Measurements from ENCODE around the gene VWF. TPM values are rescaled to one million over a fixed set of nuclear protein-coding genes. Genes with fewer than 3 reads are reported as not detected.

VWF gene
- total RNA-seq, 1 experiment from 2014 or later, result 0.34 TPM

DNA sequence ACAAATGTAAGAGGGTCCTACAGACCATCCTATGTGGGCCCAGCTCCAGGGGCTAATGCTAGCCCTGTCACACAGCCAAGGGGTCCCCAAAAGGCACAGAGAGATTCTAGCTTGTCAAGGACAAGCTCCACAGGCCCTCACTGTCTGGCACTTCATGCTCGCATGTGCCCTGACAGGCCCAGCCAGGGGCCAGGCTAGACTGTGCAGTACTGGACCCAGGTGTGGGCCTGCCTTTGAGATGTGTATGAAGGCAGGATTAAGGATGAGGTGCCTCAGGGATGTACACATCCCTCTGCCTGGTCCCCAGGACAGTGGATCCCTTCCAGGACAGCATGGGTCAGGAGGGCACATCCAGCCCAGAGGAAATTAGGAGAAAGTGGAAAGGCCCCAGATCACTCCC, 57.8 kb downstream of the VWF start:
- in situ Hi-C loops (cut with HindIII; ENCODE audit: low sequenced_read_pairs), result no loop called here
- no peak for DNase-seq (ENCODE audit: low spot score)

- in situ Hi-C loops (cut with HindIII; ENCODE audit: low sequenced_read_pairs), result no loop called here
- DNase-seq (ENCODE audit: low spot score), result no peak
Measured at GRCh38 chr12:6065863-6066199, 58.6 kb downstream of the VWF start.

DNA sequence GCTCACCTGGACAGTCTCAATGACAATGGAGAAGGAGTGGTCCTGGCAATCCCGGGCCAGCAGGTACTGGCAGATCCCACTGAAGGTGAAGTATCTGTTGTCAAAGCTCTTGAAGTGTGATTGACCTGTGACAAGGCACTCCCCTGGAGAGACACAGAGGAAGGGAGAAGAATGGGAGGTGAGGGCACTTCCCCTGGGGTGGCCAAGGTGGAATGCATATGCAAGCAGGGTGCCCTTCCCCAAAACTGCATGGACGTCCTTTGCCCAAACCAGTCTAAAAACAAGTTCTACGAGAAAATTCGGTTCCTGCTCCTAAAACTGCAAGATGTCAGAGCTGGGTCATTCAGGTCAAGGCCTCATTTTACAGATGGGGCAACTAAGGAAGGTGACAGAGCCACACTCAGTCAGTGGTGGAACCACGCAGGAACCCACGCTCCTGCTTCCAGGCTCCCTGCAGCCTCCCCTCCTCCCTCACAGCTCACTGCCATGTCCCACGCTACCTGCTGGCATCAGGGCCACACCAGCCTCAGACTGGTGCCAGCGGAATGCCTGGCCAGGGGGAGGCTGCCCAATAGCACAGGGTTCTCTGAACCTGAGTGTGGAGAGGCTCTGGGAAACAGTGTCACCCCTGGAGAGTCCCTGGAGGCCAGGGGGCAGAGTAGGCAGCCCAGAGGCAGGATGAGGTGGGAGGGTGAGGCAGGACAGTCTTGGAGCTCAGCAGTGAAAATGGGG, 59.2 kb downstream of the VWF start:
- in situ Hi-C loops (cut with HindIII; ENCODE audit: low sequenced_read_pairs), result no loop called here

DNA sequence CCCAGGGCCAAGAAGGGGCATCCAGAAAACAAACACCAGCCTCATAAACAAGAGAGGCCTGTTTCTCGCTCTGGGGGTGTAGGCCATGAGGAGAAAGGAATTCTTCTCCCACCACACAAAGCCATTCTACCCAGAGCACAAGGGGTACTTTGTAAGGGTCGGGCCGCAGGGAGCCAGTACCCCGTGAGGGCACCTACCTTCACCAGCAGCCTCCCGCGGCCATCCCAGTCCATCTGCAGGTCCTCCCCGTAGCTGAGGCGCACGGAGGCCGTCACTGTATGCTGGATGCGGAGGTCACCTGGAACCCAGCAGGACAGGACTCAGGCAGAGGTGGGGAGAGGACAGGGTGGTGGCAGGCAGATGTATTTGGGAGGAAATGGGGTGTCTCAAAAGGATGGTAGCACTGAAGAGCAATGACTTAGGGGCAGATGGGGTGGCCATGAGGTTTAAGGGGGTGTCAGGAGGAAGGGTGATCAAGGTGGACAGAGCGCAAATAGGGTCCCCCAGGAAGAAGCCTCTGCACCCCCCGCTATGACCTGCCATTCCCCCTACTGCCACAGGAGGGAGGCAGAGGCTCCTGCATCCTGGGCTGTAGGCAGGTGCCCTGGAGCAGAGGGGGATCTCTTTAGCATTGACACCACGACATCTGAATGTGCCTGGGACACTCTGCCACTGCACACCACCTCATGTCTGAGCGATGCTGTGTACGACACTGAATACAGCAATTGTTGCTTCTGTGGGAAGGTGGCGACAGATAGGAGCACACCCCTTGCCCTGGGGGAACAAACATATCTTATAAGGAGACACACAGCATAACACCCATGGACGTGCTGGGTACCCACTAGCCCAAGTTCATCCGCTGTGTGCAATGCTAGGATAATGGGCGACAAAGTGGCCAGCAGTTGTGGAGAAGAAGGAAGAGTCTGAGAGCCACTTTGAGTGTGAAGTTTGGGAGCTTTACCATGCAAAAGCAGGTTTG, 61.4 kb downstream of the VWF start:
- peak; percentile 8 for DNase-seq (ENCODE audit: low spot score)
- in situ Hi-C loops (cut with HindIII; ENCODE audit: low sequenced_read_pairs), result no loop called here

More for the DNA sequence above, 59.2 kb downstream of the VWF start:
- DNase-seq (ENCODE audit: low spot score), result no peak

DNA sequence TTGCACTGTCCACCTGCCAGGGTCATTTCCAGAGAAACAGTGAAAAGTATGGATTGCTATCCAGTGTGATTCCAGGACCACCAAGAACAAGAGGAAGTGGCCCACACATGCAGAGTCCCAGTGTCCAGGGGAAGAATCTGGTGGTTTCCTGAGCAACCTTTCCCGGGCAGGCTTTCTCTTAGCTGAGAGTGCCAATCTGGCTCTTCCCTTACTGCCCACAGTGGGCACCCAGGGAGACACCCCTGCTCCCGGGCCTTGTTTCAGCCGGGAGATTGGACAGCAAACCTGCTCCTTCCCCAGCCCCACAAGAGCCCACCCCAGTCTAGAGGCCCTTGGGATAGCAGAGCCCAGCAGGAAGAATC, 62.1 kb downstream of the VWF start:
- no peak for DNase-seq (ENCODE audit: low spot score)
- in situ Hi-C loops (cut with HindIII; ENCODE audit: low sequenced_read_pairs), result no loop called here

GRCh38 chr12:6061660-6062059, 62.8 kb downstream of the VWF start:
- no peak for DNase-seq (ENCODE audit: low spot score)
- in situ Hi-C loops (cut with HindIII; ENCODE audit: low sequenced_read_pairs), result no loop called here

GRCh38 chr12:6059860-6060565, 64.5 kb downstream of the VWF start:
- in situ Hi-C loops (cut with HindIII; ENCODE audit: low sequenced_read_pairs), result no loop called here
- no peak for DNase-seq (ENCODE audit: low spot score)

GRCh38 chr12:6059221-6059620, 65.2 kb downstream of the VWF start:
- DNase-seq (ENCODE audit: low spot score), result no peak
- in situ Hi-C loops (cut with HindIII; ENCODE audit: low sequenced_read_pairs), result no loop called here

DNA sequence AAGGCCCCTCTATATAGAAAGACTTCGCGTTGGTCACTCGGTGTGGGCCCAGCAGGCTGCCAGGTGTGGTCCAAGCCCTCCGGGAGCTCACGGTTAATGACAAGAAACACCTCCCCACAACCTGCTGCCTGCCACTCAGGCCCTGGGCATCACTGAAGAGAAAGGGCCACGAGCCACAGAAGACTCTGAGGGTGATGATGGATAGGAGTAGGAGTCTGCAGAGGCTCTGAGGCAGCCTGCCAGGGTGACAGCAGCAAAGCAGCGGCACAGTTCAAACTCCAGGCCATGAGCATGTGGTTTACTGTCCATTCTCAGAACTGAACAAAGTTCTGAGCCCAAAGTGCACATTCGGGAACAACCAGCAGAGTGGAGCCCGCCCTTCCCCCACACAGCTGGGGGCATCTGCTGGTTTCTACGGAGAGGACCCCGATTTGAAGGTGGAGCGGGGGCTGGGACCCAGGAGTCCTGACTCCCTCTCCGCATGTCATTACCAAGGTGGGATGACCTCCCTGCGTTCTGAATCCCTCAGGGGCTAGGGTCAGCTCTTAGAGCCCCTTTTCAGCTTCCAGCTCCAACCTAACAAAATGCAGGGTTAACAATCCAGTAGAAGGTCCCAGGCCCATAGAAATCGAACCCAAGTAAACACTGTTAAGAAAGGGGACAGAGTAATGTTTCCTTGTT, 65.8 kb downstream of the VWF start:
- in situ Hi-C loops (cut with HindIII; ENCODE audit: low sequenced_read_pairs), result no loop called here
- no peak for DNase-seq (ENCODE audit: low spot score)

- DNase-seq (ENCODE audit: low spot score), result no peak
Measured at GRCh38 chr12:6057700-6058099, 66.8 kb downstream of the VWF start.

DNA sequence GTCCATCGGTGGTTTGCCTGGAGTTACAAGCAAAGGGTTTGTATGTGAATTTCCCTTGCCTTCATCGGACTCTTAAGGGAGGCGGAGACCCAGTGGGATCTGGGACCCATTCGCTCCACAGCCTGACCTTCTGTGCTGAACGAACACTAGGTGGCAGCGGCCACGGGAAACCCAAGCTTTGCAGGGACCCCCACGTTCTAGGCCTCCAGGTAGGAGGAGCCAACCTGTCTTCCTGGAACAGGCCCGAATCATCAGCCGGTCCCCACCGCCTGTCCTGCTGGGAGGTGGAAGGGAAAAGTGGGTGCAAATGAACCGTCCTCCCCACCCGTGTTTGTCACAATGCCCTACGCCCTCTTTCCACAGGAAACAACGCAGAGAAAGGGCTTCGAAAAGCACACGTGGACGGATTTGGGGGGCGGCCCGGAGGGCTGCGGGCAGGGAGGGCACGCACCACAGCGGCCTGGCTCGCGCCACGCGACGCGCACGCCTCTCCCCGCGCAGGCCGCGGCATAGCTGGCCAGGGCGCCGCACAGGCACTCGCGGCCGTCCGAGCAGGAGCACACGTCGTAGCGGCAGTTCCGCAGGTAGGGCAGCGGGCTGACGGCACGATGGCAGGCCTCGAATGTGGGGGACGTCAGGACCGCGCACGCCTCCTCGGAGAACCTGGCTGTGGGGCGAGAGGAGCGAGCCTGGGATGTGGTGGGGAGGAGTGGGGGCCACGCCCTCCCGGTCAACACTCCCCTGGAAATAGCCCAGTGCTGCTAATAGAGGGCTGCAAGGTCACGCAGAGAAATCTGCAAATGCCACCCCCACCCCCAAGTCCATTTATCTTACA, 67.8 kb downstream of the VWF start:
- in situ Hi-C loops (cut with HindIII; ENCODE audit: low sequenced_read_pairs), result no loop called here
- peak; percentile 8 for DNase-seq (ENCODE audit: low spot score)

More at GRCh38 chr12:6057700-6058099, 66.8 kb downstream of the VWF start:
- in situ Hi-C loops (cut with HindIII; ENCODE audit: low sequenced_read_pairs), result no loop called here

GRCh38 chr12:6053541-6053940, 70.9 kb downstream of the VWF start:
- in situ Hi-C loops (cut with HindIII; ENCODE audit: low sequenced_read_pairs), result no loop called here
- DNase-seq (ENCODE audit: low spot score), result no peak

DNA sequence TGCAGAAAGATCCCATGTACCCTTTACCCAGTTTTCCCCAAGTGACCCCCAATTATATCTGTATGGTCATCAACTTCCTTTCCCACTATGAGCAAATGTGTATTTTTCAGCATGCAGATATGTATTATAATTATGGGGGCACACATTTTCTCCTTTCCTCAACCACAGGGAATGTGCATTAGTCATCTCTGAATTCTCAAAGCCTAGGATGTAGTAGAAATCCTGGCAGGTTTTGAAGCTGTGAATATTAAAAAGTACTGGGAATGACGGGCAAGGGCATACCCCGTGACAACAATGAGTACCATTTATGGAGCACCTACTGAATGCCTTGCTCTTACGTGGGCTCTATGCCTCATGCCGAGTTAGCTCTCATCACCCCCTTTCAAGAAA, 71.5 kb downstream of the VWF start:
- in situ Hi-C loops (cut with HindIII; ENCODE audit: low sequenced_read_pairs), result no loop called here

DNA sequence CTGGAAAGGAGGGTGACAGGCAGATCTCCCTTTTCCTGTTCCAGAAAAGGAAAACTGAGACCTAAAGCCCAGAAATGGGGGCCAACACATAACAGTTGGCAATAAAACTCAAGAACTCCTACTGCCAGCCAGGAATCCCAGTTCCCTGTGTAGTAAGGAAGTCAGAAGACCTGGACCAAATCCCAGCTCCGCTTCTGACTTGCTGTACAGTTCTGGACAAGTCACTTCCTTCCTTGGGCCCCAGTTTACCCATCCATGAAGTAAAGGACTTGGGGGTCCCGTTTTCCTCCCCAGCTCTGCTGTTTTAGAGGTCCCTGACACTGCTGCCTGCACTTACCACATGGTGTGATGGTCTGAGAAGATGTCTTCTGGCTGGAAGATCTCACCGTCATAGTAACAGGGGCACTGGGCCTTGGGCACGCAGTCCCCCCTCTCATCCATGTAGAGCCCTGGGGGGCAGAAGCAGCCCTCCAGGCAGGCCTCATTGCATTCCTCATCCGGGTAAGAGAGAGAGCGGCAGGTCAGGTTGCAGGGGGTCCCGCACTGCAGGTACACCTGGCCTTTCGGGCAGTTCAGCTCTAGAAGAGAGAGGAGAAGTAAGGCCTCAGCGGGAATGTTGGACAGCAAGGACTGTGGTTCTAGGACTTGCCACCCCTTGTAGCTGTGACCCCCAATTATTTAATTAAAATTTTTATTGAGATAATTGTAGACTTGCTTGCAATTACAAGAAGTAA, 72.1 kb downstream of the VWF start:
- no peak for DNase-seq (ENCODE audit: low spot score)
- in situ Hi-C loops (cut with HindIII; ENCODE audit: low sequenced_read_pairs), result no loop called here

More for the DNA sequence above, 71.5 kb downstream of the VWF start:
- no peak for DNase-seq (ENCODE audit: low spot score)

DNA sequence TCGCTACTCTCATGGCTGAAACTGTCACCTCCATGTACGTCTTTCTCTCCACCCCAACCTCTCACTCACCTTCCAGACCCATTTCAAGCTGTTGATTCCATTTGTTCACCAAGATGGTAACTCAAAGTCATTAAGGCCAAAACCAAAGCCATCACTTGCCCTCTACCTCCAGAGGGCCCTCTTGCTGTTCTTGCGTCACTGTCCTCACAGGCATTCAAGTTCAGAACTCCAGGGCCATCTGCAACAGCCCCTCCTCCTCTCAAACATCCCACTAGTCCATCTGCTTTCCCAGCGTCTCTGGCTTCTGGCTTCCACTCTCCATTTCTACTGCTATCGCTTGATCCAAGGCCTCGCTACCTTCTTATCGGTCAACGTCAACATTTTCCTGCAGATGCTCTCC, 74.5 kb downstream of the VWF start:
- in situ Hi-C loops (cut with HindIII; ENCODE audit: low sequenced_read_pairs), result no loop called here
- DNase-seq (ENCODE audit: low spot score), result no peak

GRCh38 chr12:6049587-6049986, 74.9 kb downstream of the VWF start:
- DNase-seq (ENCODE audit: low spot score), result no peak
- in situ Hi-C loops (cut with HindIII; ENCODE audit: low sequenced_read_pairs), result no loop called here

- no peak for DNase-seq (ENCODE audit: low spot score)
- in situ Hi-C loops (cut with HindIII; ENCODE audit: low sequenced_read_pairs), result no loop called here
Measured at GRCh38 chr12:6047249-6048237, 76.9 kb downstream of the VWF start.
